KG1 (cell line): ENCODE data around the gene SLC38A10.

Experiments
- DNase-seq: peaks from one replicate; lab custom pipeline; 2025; lab: John Stamatoyannopoulos, UW

The SLC38A10 gene

DNA sequence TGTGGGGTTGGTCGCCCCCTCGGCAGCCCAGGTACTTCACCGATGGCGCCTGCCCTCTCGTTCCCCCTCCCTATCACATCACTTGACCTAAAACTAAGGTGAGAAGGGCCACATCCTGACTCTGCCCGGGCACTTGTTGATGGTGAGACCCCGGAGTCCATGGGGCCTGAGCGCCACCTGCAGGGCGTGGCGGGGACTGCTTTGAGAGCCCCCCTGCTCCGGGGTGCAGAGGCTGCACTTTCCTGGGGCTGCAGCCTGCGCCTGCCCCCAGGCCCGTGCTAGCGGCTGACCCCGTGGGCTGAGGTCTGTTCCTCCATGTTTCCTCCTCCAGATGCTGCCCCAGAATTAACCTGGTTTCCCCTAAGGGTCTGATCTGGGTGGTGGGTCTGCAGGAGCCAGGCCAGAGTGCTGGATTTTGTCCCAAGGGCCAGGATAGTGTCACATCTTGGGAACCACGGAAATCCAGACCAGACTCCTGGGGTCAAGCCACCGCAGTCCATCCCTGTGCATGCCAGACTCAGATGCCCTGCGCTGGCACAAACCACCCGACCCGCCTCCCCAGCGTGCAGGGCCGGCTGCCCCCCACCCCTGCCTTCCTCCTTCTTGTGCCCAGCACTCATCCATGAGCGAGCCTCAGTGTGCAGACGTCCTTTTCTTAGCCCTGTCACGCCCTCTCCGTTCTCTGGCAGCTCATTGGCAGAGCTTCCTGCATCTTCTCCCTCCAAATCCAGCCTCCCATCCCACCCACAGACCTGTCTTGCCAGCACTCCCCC lies 53.3 kb downstream of the SLC38A10 start:
- peak; percentile 72 for DNase-seq

DNA sequence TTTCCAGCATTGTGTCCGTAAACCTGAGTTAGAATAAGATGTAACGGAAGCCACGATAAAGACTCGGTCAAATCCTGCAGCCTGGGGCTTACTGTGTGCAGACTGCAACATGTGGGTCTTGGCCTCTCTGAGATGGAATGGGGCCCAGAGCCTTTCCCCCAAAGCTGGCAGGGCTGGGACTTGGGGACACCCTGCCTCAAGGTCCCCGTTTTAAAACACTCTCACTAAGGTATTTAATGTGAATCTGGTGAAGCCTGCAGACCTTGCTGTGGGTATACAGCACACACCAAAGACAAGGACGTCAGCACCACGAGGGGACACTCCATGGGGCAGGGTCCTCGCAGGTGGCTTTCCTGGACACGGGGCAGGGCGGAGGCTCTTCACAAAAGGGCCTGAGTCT lies 53.9 kb downstream of the SLC38A10 start:
- no peak for DNase-seq

DNA sequence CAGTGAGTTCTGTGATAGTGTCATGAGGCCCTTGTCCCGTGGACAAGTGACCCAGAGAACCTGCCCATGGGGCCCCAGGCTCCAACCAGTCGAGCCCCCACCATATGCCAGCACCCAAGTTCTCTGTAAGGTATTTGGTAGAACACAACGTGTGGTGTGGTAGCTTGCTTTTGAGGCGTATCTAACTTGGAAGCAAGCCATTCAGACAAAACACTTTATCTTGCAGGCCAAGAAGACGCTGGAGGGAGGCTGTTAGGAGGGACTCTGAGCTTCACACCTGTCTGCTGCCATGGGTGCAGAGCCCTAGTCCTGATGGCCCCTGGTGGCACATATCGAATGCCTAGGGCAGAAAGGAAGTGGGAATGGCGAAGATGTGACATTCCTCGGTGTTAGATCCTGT lies 54.3 kb downstream of the SLC38A10 start:
- no peak for DNase-seq

DNA sequence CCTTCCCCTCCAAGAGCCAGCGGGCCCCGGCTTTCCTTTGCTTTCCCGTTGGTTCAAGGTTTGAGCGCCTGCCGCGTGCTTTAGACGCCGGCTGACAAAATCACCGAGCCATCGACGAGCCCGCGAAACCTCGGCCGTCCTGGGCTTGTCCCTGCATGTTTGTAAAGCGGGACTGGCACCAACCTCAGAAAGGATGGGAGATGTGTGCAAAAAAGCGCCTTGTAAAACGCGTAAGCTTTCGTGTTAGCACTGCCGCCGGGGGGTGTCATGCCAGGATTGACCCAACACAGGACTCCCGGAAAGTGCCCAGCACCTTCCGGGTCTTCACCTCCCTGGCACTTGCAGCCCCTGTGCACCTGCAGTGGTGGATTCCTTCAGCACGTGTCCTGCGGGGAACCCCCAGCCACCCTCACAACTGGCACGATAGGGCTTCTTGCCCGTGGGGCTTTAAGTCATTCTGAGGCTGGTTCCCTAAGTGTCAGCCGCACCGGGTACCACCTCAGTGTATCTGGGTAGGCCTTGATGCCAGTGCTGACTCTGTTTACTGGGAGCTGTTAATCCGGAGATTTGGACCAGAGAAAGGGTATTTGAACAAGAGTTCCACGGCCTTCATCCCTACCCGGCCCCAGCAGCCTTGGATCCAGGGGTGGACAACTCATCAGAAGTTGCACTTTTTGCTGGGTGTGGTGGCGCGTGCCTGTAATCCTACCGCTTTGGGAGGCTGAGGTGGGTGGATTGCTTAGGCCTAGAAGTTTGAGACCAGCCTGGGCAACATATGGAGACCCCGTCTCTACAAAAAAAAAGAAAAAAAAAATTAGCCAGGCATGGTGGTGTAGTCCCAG lies 55.2 kb downstream of the SLC38A10 start:
- DNase-seq, result no peak

DNA sequence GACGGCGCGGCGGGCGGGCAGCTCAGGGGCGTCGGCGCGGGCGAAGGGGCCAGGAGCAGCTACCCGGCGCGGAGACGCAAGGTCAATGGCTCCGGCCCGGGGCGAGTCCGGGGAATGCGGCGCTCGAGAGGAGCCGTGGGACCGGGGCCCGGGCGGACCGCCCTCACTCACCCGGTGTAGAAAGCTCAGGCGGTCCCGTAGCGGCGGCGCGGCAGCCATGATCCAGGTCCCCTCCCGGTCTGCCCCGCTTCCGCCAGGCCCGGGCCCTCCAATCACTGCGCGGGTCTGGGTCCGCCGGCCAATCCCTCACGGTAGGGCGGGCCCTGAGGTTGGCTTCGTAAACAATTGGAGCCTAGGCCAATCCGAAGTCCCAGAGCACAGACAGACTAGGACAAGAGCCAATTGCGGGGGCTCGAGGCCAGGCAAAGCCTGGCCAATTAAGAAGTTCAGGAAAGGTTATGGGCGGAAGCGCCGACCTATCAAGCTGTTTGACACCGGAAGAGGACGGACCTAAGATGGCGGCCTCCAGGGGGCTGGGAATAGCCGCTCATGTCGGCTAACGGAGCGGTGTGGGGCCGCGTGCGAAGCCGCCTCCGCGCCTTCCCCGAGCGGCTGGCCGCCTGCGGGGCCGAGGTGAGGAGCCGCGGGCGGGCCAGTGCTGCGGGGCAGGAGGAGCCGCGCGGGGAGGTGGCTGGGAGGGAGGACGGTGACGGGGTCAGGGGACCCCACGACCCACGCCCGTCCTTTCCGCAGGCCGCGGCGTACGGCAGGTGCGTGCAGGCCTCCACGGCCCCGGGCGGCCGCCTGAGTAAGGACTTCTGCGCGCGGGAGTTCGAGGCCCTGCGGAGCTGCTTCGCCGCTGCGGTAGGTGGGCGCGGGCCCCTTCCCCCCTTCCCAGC lies 56.0 kb downstream of the SLC38A10 start, which contains the start of the genes NDUFAF8 and TEPSIN:
Gene NDUFAF8 (plus strand): TSS at position 504 of the 899 bp plus-strand sequence. CDS start 46 bp downstream, at position 550.
Gene TEPSIN (minus strand): TSS at position 241 of the 899 bp plus-strand sequence. CDS start 22 bp downstream, at position 219.
- DNase-seq, result peak; percentile 97

DNA sequence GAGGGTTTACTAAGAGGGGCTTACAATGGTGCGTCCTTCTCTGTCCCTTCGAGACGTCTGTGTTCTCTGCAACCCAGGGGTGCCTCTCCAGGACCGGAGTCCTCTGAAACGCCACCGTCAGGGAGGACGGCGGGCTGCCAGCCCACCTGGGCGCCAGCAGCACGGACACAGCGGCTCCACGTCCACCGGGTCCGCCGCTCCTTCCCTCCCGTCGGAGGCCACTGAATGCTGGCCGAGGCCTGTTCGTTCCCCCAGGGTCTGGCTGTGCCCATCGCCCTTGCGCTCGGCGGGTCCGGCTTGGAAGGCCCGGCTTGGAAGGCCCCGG lies 56.7 kb downstream of the SLC38A10 start:
- no peak for DNase-seq

DNA sequence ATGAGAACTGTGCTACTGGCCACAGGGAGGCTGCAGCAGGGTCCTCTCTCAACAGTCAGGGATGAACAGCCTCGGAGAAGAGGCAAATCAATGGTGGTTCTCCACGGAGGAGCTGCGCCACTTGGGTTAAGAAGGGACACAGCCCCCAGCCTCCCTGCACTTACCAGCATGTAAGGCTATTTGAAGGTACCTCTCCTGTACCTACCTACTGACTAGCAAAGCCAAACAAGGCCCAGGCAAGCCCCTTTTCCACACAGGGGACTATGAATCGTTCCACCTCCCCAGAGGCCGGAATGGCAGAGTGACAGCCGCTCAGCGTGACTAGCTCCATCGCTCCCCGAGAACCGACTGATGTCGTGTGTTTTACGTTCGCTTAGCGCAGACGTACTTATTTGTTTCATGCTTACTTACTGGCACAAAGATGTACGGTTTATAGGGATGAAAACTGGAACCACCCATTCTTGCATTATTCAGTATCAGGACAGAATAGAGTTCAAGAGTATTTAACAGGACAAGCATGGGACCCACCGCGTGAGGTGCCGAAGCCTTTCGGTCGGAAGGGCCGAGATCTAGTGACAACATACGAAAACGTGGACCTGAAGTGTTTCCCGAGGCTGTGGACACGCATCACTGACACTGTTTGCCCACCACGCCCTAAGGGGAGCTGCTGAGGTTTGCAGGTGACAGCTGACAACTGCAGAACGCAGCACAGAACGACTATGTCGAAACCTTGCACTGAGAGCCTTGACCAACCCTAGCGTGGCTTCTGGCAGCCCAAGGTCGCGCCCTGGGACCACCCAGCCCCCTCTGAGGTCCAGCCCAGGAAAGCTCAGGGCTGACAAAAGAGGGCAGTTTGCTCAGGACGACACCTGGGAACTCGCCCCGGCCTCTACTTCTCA lies 57.3 kb downstream of the SLC38A10 start:
- no peak for DNase-seq

DNA sequence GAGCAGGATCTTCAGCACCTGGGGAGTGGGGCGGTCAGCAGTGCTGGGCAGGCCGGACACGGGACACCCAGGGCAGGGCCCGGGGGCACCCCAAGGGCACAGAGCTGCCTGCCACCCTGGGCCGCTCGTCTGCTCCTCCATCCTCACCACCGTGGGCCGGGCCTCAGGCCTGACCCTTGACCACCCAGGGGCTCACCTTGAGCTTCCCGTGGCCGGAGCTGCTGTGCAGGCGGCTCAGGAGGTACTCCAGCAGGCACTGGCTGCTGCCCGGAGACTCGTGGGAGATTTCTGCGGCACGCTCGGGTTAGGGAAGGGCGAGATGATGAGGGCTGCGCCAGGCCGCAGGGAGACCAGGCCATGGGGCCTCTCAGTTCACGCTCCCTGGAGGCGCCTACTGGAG lies 58.3 kb downstream of the SLC38A10 start:
- no peak for DNase-seq

DNA sequence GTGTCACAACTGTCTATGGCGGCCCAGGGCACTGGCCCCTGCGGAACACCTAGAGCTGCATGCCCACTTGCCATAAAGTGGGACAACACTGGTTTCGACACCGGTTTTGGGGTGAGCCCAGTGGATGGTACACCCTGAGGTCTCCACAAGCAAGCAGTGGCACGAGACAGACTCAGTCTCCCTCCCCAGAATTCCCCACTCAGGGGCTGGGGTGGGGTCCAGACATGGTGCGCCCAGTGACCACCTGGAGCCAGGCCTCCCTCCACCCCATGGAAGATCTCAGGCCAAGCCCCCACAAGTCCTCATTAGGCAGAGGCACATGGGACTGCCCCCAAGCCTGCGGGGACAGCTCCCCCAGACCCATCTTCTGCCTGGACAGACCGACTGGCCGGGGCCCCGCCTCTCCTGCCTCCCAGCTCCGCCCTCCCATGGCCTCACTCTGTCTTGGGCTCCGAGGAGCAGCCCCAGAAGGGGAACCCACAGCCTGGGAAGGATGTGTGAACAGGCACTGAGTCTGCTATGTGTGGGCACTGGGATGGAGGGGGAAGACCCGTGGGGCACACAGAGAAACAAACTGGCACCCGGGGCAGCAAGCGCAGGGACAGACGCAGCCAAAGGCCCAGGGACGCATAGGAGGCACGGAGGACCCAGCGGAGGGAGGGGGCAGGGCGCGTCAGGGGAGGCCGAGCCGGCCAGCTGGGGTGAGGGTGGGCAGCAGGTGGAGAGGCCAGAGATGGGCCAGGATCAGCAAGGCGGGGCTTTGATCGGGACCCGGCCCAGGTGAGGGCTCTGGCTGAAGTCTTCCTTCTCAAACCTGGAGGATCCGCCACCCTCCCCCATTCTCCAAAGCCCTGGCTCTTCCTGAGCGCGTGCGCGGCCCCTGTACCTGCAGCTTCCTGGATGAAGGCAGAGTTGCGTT lies 59.0 kb downstream of the SLC38A10 start:
- DNase-seq, result no peak

DNA sequence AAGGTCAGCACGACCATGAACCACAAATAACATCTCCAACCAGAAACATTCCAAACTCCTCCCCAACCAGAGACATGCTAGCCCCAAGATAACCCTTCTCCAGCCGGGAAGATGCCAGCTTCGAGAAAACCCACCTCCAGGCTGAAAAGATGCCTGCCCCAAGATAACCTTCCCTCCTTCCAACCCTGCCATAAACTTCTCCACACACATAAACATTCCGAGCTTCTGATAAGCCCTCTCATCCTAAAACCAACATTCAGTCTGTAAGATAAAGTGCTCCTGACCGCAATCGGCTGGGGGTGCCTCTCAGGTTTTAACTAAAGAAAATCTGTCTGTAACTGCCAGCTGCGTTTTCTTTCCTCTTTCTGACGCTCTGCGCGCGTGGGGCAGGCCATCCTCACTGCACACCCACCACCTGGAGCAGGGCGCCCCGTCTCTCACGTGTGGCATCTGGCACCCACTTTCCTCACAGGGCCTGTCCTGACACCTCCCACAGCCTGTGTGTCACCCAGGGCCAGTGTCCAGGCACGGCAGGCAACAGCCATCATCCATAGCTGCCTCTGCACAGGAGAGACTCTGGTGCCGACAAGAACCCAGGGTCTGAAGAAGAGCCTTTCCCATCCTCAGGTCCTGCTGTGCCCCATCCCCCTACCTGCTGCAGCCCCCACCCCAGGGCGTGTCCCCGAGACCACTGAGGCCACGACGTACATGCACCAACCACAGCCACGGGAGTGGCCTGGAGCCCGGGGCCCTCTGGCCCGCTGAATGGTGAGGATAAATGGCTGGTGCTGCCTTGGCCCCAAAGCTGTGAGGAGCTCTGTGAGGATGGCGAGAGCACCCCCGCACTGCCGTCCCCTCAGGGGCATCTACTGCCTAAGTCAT lies 59.9 kb downstream of the SLC38A10 start:
- DNase-seq, result no peak

DNA sequence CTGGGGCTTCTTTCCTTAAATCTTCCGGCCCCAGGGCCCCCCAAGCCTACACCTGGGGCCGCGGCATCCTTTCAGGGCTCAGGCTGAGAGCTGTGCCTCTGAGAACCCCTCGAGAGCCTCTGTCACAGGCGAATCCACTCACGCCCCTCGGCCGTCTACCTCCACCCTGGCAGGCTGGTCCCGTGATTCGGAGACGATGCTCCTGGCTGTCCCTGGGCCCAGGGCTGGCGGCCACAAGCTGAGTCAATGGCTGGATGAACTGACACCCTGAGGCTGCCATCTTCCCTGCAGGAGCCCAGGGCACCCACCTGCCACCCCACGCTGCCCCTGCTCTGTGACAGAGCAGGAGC lies 60.6 kb downstream of the SLC38A10 start:
- no peak for DNase-seq

DNA sequence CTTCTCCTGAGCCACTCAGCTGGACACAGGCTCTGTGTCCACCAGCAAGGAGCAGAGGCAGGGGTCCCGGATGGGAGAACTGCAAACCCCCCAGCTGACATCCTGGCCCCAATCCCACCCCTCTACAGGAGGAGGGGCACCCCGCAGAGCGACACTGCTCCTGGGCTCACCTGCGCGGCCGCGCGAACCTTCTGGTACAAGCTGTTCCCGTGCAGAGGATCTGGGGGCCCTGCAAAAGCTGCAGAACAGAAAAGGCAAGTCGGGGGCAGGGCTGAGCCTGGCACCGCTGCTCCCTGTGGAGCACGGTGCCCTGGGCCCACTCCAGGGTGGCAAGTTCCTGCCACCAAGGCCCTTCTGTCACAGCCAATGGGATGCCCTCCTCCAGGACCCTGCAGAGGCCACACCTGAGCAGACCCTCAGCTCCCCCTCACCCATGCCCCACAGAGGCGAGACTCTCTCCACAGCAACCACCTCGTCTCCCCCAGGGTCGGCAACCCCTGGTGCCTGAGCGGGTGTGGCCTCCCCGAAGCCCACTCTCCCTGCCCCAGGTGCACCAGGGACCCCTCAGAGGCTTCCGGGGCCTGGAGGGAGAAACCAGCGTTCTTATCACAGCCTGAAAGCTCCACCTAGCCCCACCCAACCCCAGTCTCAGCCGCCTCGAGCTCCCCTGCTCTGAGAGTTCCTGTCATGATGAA lies 61.1 kb downstream of the SLC38A10 start:
- no peak for DNase-seq

DNA sequence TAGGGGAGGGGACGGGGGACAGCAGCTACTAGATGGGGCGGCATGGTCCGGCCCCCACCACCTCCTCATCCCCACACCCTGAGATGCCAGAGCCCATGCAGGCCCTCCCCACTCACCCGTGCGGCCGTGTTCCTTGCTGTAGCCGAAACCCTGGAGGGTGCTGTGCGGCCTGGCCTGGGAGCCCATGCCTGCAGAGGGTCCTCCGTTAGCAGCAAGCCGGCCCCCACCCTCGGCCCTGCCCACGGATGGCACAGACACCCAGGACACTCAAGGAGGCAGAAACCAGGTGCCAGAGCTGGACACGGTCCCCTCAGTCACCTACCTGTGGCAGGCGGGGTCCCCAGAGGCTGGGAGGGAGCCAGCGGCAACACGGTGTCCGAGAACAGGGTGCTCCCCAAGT lies 61.8 kb downstream of the SLC38A10 start:
- no peak for DNase-seq

DNA sequence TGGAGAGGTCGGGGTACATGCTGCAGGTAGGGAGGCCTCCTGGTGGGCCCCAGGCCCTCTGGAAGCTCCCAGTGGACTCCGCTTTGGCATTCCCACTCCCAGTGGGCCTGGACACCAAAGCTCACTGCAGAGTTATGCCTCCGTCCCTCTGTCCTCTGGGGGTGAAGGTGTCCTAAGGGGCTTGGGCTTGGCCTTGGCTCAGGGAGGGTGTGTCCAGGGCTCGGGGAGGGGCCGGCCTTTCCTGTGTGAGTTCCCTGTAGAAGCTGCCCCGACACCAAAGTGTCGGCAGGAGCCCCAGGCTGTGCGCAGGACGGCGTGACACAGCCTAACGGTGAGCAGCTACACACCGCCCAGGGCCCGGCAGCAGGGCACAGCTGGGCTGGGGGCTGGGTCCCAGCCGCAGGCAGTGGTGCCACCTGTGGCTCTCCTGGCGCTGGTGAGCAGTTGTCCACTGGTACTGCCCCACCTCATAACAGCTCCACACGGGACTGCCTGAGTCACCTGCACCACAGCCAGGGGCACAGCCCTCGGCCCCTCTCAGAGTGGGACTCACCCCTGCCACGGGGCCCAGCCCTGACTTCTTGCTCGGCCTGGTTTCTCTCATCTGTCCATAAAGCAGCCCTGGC lies 62.4 kb downstream of the SLC38A10 start:
- DNase-seq, result no peak

DNA sequence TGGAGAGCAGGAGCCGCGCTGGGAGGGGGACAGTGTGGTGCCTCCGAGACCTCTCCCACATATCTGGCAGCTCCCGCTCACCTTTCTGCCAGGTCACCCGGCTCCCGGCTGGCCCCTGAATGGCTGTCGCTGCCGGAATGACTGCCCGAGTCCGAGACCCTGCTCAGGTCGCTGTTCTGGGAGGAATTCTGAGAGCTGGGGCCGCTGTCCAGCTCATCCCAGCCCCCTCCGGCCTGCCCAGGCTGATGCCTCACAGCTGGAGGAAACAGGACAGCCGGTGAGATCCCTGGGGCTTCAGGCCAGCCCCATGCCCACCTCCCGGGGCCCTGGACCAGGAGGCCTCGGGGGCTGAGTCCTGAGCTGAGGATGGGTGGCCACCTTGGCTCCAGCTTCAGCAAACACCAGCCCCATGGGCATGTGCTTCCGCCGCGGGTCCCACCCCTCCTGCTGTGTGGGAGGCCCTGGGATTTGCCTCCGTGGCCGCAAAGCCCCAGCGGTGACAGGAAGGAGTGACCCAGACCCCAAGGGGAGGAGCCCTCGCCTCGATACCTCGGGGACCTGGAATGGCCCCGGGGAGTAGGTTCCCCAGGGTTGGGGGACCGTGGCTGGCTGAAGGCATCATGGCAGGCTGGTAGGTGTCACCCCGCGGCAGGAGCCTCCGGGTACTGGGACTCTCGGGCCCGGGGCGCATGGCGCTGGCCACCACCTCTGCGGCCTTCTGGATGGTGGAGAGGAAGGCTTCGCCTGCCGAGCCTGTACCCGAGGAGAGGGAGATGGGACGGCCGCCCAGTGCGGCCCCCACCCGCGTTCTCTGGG lies 63.1 kb downstream of the SLC38A10 start:
- no peak for DNase-seq

DNA sequence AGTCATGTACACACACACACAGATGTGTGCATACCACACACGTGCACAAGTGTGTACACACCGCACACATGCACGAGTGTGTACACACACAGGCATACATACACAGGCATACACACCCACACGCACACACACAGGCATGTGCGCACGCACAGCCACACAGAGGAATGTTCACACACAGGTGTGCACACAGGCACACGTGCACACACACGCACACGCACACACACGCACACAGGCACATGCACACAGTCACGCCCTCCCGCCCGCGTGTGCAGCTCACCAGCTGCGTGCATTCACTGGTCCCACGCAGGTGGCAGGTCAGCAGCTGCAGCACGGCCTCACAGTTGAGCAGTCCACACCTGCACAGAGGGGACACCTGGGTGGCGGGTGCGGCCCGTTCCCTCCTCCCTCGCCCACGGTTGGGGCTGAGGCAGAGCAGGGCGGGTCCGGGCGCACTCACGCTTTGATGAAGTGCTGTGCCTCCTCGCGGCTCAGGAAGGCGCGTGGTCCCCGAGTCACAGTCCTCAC lies 63.9 kb downstream of the SLC38A10 start:
- DNase-seq, result no peak
